Keratinocyte (primary cell): ENCODE results near the gene GFOD1.

Experiments used
- EZH2 ChIP-seq: IDR thresholded peaks from one replicate; pipeline ENCODE4 v1.6.1; 2012; ENCODE audit warnings: inconsistent platforms, mild to moderate bottlenecking, low read length, moderate library complexity
- TF ChIP-seq, protein P1 (sequence below), 3 experiments: IDR thresholded peaks in 1 of 3; conservative IDR thresholded peaks in 1 of 3; optimal IDR thresholded peaks in 1 of 3; 2 replicates in 2 of 3; 3 replicates in 1 of 3; pipeline versions ENCODE3 to v1.5.1; 2011; ENCODE audit warnings: low read length in 3 of 3, mild to moderate bottlenecking in 3 of 3, moderate library complexity in 2 of 3, control low read depth in 1 of 3, inconsistent platforms in 1 of 3; ENCODE audit not compliant: insufficient read depth in 2 of 3; ENCODE audit errors: extremely low read depth in 1 of 3

DNA sequence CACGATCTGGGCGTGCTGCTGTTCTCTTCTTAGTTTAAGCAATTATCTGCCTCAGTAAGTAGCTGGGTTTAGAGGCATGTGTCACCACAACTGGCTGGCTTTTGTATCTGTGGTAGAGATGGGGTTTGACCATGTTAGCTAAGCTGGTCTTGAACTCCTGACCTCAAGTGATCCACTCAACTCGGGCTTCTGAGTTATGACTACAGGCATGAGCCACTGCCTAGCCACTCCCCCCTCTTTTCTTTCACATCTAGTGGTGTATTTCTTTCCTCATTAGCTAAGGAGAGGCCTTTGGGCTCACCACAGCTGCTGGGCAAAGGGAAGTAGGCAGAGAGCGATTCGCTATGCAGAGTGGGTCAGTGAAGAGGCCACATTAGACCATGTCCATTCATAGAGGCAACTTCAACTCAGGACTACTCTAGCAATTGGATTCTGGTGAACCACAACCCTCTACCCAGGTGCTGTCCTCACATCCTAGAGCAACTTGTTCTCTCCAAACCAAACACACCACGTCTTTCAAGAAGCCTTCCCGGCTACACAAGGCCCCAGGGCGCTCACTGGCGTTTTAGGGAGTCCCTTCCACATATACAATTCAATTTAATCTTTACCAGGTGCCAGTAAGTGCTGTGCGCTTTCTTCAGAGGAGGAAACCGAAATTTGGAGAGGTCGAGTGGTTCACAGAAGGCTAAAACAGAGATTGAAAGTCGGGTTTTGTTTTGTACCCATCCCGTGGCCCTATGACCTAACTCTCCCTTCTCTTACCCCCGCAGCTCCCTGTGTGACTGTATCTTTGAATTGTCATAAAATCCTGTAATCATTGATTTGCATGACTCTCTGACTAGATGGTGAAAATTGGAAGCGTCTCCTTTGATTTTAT is 26.5 kb upstream of the GFOD1 start:
- TF ChIP-seq, protein P1, sequence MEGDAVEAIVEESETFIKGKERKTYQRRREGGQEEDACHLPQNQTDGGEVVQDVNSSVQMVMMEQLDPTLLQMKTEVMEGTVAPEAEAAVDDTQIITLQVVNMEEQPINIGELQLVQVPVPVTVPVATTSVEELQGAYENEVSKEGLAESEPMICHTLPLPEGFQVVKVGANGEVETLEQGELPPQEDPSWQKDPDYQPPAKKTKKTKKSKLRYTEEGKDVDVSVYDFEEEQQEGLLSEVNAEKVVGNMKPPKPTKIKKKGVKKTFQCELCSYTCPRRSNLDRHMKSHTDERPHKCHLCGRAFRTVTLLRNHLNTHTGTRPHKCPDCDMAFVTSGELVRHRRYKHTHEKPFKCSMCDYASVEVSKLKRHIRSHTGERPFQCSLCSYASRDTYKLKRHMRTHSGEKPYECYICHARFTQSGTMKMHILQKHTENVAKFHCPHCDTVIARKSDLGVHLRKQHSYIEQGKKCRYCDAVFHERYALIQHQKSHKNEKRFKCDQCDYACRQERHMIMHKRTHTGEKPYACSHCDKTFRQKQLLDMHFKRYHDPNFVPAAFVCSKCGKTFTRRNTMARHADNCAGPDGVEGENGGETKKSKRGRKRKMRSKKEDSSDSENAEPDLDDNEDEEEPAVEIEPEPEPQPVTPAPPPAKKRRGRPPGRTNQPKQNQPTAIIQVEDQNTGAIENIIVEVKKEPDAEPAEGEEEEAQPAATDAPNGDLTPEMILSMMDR (optimal IDR thresholded peaks at IDR 0.05 in 1 of 3, IDR thresholded peaks at IDR 0.05 in 1 of 3, conservative IDR thresholded peaks at IDR 0.05 in 1 of 3; ENCODE audit: extremely low read depth in 1 of 3, insufficient read depth in 2 of 3, low read length in 3 of 3) = no peak
- no peak for TF ChIP-seq EZH2
